ENCODE data around the gene CADM3.
A peak's percentile ranks its signal among the peaks of the same experiment; 100 is the strongest.

CADM3 gene

DNA sequence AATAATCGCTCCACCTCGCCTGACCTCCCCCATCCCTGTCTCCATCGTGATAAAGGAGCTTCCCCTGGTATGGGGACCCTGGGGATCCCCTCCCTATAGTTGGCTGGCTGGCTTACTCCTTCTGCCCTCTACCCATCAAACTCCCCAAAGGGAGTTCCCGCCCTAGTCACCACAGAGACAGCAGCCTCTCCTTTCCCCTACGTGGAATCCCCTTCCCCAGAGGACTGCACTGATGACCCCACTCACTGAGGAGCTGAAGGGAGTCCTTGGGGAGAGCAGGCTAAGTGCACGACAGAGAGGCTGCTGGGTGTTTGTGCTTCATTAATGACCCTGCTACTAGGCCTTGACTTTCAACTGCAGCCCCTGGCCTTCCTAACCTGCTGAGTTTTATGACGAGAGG is 1.9 kb downstream of the CADM3 start:
- no peak for DNase-seq (ENCODE audit: low spot score)

DNA sequence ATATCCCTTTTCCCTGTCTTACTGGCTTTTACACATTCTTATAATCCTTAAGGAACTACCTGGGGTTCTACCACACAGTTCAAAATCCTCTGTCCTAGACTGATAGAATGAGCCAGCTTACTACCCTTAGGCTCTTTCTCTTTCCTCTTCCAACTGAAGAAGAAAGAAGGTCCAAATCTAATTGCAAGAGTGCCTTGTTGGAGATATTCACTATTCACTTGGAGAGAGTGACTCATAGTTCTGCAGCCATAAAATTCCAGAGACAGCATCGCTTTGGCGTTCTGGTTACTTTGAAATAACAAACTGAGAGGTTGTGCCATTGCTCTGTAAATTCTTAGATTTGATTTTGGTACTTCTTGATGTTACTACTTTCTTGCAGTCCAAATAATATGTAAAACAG is 4.2 kb downstream of the CADM3 start:
- DNase-seq (ENCODE audit: low spot score): no peak

DNA sequence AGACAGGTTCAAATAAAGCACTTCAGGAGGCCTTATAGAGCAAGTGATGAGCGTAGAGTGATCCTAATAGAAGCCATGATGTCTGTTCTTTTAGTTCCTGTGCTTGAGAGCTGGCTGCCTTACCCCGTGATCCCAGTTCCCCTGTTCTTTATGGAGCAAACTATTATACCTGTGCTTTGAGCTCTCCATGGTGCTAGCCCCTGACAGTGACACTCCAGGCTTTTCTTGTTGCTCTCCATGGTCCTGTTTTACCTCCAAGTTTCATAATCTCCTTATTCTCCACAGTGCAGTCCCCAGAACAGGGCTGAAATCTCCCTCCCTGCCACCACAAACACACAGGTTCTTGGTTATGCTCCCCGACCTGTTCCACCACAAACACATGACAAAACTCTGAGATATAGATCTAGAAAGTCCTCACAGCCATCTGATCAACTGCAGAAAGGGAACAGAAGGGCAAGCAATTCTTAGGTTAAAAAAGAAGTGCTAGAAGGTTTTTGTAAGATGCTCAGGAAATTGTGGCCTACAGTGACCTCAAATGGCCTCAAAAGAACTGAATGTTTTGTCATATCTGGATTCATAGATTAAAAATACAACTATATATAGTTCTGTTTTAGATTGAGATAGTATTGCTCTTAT is 6.0 kb downstream of the CADM3 start:
- DNase-seq (ENCODE audit: low spot score): peak; percentile 81

DNA sequence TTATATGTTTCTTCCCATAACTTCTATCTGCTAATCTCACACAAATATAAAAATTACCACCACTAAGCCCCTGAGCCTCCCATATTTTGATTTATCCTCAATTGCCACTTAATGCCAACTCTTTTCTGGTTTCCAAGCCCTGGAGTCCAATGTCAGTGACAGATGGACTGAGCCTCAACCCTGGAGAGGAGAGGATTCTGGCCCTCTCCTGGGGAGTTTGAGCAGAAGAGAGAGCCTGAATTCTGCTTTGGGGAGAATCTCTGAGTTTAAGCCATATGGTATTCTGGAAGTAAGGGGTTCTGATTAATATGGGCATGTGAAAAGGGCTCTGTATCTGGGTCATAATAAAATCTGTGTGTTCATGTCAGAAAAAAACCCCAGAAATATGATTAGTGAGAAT is 8.5 kb downstream of the CADM3 start:
- no peak for DNase-seq (ENCODE audit: low spot score)

DNA sequence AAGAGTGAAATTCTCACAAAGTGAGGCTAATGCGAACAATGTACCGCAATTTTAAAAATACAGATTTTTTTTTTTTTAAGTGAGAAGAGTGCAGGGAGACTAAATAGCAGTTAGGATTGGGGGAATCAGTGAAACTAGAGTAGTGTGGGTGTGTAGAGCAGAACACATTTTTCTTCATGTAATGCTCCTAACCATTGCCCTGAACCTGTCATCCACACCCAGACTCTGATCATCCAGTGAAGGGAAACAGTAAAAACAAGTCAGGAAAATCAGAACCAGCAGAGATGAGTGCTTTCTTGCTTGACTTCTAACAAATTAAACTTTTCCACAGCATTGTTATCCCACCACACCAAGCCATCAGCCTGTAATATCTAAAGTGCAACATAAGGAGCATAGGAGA is 9.1 kb downstream of the CADM3 start:
- no peak for DNase-seq (ENCODE audit: low spot score)

DNA sequence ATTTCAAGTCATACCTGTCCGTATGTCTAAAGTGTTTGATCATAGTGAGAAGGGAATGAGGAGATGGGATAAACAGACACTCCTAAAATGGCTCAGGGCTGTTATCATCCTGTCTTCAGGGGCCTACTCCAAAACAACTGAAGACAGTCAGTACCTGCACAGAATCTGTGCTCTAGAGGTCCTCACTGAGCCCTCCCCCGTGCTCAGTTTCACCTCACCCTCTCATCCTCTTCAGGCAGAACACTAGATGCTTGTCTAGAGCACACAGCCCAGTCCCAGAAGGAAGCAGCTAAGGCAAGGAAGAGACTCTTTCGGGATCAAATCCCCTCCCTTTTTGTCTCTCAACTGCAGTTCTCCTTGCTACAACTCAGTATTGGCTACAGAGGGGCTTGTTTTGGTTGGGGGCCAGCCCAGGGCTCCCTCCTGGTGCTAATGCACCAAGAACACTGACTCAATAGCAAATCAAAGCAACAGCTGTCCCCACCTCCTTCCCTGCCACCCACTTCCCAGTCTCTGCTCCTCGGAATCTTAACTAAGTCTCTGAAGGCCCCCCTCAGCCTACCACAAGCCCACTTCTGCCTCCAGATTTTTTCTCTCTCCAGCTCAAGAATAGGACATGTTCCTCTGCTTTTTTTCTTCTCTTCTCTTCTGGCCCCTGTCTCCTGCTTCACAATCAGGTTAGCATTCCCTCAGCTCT is 10.1 kb downstream of the CADM3 start:
- no peak for DNase-seq (ENCODE audit: low spot score)

DNA sequence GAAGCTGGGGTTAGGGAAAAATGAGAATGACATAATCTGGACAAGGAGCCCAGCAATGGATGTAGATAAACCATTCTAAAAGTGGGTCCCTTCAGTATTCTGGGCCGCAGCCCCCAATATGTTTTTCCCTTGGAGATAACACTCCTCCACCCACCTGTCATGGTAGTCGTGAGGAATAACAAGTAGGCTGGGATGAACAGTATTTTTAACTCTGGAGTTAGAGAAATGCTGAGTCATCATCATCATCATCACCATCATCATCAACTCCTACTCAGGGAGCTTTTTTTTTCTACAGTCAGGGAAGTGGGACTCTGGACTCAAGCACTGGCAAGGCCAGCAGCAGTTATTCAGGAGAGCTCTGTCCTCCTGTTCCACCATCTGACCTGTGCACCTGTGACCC is 12.8 kb downstream of the CADM3 start:
- DNase-seq (ENCODE audit: low spot score): no peak

DNA sequence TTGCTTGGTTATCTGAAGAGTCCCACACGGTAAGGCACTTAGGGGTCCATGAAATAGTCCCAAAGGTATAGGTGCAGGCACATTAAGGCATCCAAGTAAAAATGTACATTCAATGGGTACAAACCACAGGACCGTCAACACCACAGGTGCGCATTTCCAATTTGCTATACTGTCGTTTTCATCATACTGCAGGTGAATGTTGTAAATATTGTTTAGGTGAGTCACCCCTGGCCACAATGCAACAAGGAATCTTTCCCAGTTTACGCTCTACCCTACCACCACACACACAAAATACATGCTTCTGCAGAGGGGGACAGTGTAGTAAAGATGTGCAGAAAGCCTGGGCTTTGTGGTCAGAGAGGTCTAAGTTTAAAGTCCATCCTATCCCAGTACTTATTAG is 13.7 kb downstream of the CADM3 start:
- DNase-seq (ENCODE audit: low spot score): no peak

DNA sequence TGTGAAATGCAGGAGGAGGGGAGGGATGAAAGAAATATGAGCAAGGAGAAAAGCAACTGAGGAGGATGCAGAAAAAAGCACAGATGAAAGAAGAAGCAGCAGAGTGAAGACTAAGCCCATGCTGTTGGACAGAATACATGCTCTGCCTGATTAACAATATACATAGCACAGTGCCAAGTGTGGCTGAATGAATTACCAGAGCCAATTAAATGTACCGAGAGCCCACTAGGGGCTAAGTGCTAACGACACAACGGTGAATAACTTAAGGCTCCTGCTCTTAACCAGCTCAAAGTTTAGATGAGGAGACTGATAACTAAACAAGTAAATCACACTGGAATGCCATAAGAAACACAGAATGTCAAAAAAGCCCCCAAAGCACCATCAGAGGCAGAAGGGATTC is 15.6 kb downstream of the CADM3 start:
- no peak for DNase-seq (ENCODE audit: low spot score)

DNA sequence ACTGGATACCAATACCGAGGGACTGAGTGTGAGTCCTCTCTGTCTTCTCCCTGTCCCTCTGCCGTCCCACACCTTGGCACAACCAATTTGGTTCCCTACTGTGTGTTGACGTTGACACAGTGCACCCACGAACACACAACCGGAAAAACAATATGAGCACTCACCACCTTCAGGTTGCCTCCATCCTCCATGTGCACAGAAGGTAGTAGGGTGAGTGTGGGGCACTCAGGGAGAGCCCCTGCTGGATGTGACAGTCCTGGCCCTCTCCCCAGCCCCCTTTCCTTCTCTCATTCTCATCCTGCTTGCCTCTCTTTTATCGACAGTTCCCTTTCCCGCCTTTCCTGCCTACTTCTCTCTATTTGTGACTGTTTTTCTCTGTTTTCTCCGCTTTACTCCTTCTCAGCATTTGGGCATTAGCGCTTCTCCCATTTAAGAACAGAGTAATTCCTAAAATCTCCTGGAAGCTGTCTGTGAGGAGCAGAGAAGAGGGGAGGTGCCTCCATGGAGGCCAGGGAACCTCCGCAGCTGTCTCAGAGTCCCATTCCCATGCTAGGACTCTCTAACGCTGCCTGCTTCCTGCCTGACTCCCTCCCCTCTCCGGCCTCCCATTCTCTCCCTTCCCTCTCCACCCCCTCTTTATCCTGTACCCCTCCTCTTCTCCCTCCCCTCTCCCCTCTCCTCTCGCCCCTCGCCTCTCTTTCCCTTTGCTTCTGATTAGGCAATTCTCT is 16.4 kb downstream of the CADM3 start:
- DNase-seq (ENCODE audit: low spot score): peak; percentile 38

DNA sequence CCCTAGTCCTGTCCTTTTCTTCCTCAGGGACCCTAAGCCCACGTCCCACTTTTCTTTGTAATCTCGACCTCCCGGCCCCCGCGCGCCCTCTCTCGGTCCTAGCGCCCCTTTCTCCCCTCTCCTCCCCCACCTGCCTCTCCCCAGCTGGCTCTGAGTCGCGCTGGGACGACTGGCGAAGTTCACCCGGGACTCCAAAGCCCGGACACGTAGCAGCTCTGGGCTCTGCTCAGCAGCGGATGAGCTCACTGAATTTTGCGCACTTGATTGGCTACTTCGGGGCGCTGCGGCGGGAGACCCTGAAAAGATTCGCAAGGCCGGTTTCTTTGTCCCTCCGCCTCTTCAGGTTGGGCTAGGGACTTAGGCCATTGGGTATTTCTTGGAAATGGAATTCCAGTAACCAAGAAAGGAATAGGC is 17.0 kb downstream of the CADM3 start:
- DNase-seq (ENCODE audit: low spot score): peak; percentile 79

DNA sequence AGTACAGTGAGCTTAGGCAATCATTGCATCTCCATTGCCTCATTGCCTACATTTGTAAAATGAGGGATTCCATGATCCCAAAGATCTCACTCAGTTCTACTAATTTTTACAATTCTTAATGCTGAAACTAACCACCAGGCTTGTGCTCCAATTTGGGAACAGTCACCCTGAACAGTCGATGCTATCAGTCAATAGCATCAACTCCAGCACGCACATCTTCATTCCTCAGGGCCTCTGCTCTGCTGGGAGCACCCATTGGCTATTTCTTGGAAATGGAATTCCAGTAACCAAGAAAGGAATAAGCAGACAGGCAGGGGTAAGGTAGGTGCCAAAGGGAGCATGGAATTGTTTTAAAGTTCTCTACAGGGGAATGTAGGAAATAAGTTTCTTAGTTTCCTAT is 19.0 kb downstream of the CADM3 start:
- DNase-seq (ENCODE audit: low spot score): no peak

DNA sequence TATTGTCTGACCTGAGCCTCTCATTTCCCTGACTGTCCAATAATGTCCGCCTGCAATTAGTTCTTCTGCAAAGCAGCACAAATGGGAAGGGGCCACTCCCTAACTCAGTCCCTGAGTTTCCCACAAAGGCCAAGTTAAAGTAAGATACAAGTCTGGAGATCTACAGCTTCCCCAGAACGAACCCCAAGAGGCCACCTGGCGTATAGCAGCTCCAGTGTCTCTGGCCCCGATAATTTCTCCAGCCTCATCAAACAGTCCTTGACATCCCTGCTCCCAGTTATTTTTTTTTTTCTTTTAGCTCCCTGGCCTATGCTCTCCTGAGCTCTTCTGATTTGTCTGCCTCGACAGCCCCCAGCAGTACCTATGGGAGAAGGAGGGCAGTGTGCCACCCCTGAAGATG is 25.1 kb downstream of the CADM3 start:
- DNase-seq (ENCODE audit: low spot score): no peak

DNA sequence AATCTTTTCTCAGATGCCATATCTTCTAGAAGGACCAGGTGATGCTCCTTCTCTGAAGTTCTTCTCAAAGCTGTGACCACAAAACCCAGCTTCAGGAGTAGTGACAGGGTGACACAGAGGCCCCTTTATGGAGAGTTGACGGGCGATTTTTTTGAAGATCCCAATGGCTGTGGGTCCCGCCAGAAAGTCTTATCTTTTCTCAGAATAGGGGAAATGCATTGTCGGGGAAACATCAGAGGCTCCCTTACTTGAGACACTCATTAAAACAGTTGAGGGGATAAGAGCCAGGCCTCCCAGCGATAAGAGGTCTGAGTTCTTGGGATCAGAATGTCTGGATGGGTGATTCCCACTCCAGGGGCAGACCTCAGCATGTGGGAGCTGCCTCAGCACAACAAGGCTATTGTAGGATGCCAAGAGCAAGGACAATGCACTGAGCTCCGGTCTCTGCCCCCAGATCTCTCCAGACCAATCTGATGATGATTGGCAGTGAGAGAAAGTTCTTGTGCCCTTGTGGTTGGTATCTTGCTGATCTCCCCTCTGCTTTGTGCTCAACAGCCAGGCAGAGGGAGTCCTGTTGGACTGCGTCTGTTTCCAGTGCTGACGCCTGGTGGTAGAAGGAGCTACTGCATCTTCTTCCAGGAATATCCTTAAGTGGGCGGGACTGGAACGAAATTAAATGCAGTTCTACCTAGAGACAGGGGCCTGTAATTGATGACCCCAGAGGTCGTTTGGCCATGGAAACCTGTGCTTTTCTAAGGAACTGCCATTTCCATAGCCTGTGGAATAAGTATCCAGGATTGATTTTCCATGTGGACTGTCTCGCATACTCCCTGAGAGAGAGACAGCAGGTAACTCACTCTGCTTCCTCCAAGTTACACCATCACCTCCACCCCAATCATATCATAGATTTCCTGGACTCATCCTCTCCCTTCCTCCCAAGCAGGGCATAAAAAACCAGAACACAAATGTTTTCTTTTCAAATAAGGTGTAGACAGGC is 26.4 kb downstream of the CADM3 start:
- peak; percentile 73 for DNase-seq (ENCODE audit: low spot score)

DNA sequence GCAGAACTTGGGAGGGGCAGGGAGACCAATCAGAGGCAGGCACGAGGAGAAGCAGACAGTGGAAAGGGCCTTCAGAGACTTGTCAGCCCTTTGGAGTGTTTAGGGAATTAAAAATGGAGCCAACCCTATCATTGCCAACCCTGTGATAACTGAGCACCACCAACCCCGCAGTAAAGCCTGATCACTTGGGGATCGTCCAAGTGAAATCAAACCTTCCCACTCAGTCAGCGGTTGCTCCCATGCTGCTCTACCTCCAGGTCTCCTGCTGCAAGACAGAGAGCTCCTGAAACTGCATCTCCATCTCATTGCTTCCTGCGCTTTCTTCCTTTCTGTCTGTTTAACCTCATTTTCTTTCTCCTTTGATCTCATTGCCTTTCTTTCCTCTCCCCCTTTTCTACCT is 28.5 kb downstream of the CADM3 start:
- no peak for DNase-seq (ENCODE audit: low spot score)

DNA sequence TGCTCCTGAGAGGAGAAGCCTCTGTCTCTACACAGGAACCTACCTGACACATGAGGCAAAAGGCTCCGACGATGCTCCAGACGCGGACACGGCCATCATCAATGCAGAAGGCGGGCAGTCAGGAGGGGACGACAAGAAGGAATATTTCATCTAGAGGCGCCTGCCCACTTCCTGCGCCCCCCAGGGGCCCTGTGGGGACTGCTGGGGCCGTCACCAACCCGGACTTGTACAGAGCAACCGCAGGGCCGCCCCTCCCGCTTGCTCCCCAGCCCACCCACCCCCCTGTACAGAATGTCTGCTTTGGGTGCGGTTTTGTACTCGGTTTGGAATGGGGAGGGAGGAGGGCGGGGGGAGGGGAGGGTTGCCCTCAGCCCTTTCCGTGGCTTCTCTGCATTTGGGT is 29.4 kb downstream of the CADM3 start:
- DNase-seq (ENCODE audit: low spot score): no peak

DNA sequence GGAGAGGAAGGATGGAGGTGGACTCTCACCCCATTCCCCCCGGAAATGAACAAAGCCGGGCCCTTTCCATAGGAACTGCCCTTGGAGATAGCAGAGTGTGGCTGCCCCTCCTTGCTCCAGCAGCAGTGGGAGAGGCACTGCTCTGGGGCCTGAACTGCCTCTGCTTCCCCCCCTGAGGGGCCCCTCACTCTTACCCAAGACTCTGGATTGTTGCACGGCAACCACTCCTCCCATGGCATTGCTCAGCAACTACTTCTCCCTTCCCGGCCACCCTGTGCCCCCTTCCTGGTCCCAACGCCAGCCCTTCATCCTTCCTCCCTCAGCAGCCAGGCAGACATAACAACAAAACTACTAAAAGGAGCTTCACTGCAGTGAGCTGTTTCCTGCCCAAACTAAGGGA is 30.2 kb downstream of the CADM3 start:
- DNase-seq (ENCODE audit: low spot score): no peak

DNA sequence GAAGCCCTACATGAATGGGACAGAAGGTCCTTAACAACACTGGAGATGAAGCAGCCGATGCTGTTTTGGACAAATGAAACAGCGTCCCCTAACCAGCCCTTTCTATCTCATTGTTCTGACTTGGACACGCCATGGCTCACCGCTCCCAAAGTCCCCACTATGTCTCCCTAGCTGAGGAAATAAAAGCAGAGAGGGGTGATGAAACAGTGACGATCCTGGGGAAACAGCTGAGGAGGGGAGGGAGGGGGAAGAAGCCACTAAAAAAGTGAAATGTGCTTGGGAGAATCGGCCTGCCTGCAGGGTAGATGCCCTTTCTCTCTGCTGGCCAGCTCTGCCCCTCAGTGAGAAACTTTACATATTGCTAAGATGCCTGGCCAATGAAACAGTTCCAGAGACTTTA is 32.2 kb downstream of the CADM3 start:
- no peak for DNase-seq (ENCODE audit: low spot score)

DNA sequence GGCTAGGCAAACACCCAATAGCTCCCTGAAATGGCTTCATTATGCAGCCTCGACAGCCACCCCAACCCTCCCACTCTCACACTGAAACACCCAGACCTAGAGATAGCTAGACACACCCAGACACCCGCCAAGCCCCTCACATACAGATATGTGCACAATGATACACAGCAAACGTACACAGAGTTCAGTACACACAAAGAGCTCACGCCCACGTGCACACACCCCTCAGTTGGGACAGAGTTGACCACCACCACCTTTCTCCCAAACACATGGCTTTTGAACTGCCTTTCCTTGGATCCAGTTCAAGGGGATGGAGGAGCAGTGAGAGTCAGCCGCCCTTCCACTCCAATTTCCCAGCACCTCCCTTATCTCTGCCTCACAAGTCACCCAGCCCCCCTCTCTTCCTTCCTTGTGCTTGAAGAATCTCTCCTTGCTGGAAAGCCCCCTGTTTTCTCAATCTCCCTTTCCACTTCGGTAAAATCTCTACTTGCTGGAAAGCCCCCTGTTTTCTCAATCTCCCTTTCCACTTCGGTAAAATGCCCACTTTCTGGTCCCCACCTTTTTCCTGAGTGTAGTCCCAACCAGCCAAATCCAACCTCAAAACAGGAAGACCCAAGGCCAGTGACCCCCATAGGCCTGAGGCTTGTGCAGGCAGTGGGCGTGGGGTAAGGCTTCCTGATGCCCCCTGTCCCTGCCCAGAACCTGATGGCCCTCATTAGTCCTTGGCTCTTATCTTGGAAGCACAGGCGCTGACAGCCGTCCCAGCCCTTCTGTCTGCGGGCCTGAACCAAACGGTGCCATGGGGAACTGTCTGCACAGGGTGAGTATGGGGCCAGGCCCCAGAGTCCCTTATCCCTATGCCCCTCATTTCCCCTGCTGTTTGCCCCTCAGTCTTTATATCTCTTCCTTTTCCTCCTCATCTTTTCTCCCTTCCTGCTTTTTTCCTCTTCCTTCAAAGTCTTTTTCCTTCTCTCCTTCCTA is 33.0 kb downstream of the CADM3 start, which contains the start of gene ACKR1:
Gene ACKR1, plus strand, starts transcription at position 715 of the 981 bp plus-strand sequence. Its CDS starts 85 bp downstream, at position 800.
- no peak for DNase-seq (ENCODE audit: low spot score)

DNA sequence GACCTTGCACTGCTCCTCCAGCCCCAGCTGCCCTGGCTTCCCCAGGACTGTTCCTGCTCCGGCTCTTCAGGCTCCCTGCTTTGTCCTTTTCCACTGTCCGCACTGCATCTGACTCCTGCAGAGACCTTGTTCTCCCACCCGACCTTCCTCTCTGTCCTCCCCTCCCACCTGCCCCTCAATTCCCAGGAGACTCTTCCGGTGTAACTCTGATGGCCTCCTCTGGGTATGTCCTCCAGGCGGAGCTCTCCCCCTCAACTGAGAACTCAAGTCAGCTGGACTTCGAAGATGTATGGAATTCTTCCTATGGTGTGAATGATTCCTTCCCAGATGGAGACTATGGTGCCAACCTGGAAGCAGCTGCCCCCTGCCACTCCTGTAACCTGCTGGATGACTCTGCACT is 33.8 kb downstream of the CADM3 start:
- peak; percentile 52 for DNase-seq (ENCODE audit: low spot score)

DNA sequence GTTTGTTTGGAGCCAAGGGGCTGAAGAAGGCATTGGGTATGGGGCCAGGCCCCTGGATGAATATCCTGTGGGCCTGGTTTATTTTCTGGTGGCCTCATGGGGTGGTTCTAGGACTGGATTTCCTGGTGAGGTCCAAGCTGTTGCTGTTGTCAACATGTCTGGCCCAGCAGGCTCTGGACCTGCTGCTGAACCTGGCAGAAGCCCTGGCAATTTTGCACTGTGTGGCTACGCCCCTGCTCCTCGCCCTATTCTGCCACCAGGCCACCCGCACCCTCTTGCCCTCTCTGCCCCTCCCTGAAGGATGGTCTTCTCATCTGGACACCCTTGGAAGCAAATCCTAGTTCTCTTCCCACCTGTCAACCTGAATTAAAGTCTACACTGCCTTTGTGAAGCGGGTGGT is 34.7 kb downstream of the CADM3 start:
- no peak for DNase-seq (ENCODE audit: low spot score)

Measured in iPS-NIHi11 (cell line).